Measurements from ENCODE around the gene CRYAB.
"Not testable (repeated sequence)": the region's sequence is repeated elsewhere in the genome, so short reads cannot be mapped to it uniquely, and the experiment has no call there.

CRYAB gene

DNA sequence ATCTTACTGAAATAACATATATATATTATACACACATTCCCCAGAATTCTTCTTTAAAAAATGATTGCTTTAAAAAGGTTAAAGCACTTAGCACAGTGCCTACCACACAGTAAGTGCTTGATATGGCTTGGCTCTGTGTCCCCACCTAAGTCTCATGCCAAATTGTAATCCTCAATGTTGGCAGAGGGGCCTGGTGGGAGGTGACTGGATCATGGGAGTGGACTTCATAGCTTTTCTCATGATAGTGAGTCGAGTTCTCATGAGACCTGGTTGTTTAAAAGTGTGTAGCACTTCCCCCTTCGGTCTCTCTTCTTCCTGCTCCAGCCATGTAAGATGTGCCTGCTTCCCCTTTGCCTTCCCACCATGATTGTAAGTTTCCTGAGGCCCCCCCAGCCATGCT lies 6.2 kb downstream of the CRYAB start:
- no peak for DNase-seq

DNA sequence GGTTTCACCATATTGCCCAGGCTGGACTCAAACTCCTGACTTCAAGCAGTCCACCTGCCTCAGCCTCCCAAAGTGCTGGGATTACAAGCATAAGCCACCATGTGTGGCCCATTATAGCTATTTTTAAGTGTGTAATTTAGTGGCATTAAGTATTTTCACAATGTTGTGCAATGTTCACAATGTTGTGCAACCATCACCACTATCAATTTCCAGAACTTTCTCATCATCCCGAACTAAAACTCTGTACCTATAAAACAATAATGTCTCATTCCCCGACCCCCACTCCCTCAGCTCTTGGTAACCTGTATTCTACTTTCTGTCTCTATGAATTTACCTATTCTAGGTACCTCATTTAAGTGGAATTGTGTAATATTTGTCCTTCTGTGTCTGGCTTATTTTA lies 24.7 kb downstream of the CRYAB start:
- DNase-seq = no peak

DNA sequence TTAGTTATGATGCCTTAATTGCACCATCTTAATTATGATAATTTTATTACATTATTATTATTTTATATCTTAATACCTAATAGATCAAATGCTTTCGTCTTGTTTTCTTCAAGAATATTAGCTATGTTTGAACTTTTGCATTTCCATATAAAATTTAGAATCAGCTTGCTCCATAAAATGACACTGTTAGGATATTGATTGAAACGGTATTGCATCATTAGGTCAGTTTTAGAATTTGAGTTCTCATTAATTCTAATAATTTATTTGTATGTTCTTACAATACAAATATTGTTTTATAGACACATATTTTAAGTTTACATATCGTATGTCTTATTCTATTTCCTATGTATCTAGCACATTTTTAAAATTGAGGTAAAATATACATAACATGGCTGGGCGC lies 25.5 kb downstream of the CRYAB start:
- no peak for DNase-seq

DNA sequence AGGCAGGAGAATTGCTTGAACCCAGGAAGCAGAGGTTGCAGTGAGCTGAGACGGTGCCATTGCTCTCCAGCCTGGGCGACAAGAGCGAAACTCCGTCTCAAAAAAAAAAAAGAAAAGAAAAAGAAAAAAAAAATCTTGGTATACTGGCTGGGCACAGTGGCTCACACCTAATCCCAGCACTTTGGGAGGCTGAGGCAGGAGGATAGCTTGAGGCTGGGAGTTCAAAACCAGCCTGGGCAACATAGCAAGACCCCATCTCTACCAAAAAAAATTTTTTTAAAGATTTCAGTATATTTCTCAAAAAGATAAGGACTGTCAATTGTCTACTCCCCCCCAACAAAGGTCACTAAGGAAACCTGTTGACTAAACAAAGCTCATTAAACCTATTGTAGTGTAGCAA lies 26.5 kb downstream of the CRYAB start:
- DNase-seq = not testable (repeated sequence)

DNA sequence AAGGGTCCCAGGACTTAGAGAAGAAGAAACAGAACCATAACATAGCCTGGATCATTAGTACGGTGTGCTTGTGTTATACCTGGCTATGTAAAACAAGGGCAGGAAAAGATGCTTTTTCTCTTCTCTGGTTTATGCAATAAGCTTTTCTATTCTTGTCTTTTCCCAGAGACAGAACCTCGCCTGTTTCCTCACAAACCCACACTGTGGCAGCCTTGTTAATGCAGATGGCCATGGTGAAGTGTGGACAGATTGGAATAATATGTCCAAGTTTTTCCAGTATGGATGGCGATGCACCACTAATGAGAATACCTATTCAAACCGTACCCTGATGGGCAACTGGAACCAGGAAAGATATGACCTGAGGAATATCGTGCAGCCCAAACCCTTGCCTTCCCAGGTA lies 29.4 kb downstream of the CRYAB start:
- DNase-seq = no peak

DNA sequence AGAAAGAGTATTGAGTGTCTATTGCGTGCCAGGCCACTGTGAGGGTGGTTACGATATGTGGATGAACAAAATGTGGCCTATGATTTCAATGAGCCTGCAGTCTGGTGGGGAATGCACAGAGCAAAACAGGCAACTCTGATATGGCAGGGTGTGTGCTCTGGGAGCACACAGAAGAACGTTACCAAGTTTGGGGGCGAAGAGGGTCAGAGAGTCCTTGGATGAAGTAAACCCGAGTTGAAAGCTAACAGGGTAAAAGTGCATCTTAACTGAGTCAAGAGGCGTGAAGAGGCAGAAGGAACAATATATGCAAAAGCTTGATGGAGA lies 32.0 kb downstream of the CRYAB start:
- no peak for DNase-seq

DNA sequence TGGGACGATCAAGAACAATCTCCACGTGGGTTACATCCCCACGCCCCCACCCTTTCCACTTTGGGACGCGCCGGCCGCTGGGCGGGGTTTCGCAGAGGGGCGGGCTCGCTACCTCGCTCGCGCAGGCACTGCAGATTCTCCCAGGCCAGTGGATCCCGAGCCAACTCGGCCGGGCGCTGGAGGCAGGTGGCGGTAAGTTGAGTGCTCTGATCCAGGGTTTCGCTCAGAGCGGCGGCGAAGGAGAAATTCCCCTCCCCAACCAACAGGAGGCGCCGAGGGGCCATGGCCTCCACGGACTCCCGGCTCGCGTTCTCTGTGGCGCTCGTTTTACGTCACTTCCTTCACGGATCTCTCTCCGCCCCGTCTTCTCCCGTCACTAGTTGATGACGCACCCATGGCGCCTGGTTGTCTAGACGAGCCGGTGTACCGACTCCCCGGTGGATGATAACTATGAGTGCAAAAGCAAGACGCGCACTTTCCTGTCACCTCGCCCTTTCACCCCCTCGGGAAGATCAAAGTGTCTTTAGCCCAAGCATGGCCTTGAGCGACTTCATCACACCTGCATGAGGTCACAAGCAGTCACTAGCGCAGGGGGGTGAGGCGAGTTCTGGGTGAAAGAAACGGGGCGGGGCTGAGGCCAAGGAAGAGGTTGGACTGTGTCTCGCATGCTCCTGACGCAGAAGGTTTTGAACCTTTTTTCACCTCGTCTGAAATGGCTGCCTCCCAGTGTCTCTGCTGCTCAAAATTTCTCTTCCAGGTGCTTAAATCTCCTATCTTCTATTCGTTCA lies 32.5 kb downstream of the CRYAB start, which contains the start of the genes CFAP68 and FDXACB1:
Gene CFAP68 (plus strand): TSS at position 693 of the 788 bp plus-strand sequence. CDS start 20 bp downstream, at position 713.
Gene FDXACB1 (minus strand): TSS at position 317 of the 788 bp plus-strand sequence. CDS start 33 bp downstream, at position 284.
- peak; percentile 89 for DNase-seq

DNA sequence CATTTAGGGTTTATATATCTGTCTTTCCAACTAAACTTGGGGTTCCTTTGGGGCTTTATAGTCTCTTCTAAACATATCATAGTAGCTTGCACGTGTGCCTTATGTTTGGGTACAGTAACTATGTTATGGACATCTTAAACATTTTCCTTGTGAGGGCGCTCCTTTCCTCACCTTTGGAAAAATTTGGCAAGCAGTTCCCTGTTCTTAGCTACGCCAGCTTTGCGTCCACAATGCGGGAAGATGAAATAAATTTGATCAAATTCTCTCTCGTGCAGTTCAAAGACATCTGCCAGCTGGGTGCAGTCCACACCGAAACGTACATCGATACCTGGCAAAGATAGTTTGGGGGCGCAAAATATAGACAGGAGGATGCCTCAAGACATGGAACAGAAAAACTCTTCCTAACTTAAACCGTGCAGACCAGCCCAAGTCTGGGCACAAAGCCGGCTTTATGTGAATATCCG lies 33.2 kb downstream of the CRYAB start:
- no peak for DNase-seq

DNA sequence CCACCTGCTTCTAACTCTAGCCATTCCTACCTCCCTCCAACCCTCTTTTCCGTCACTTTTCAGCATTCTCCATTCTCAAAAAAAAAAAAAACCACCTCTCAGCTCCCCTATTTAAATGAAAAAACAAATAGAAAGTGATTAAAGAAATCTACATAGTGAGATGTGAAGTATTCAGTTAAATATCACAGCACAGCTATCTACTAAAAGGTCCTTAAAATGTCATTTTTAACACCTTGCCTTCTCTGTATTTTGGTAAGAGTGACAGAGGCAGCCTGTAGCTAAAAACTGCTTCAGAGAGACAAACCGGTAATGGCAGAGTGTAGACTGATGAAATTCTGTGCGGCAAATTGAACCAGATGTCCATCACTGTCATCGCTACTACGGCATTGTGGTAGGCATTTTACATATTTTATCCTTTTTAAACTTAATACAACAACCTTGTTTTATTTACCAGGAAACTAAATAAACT lies 39.8 kb downstream of the CRYAB start:
- no peak for DNase-seq

DNA sequence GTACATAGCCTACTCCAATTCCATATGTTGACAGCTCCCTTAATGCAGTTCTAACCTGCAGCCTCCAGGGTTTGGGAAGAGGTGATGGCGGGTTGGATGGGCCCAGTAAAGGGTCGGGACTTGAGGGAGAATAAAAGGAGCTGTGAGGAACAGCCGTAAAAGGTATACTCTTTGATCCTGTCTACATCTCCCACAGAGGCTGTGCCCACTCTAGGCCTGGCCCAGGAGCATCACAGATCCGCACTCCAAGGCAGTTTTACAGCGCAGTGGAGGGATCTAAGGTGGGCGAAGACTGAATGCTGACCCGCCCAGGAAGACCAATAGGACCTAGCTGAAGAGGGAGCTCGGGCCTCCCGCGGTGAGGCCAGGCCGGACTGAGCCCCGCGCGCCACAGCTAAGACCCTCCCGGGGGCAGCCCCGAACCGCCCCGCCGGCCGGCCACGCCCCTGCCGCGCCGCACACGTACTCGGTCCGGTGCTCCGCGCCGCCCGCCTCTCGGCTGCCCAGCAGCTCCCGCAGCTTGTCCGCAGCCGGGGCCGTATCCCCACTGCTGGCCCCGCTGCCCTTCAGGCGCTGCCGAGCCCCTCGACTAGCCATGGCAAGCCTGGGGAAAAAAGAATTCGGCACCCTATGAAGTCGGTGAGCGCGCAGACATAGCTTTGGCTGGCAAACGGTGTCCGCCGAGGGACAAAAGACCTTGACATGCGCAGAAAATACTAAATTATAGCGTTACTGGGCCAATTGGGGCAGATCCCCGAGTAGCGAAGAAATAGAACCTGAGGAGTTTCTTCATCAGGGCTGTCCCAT lies 40.5 kb downstream of the CRYAB start, which contains the start of gene ALG9:
Gene ALG9 (minus strand): TSS at position 696 of the 807 bp plus-strand sequence. CDS start 99 bp downstream, at position 597.
- peak; percentile 94 for DNase-seq

DNA sequence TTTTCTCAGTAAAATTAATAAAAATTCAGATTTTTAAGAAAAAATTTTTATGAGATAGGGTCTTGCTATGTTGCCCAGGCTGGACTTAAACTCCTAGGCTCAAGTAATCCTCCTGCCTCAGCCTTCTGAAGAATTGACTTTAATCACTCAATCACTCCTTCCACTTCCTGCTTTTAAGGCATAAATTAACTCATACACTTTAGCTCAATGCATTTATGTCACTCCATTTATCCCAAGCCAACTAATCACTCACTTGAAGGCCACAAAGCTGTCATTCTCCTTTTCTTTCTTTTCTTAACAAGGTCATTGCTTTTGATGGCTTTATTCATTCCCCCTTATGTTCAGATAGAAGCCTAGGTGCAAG lies 41.1 kb downstream of the CRYAB start:
- no peak for DNase-seq

DNA sequence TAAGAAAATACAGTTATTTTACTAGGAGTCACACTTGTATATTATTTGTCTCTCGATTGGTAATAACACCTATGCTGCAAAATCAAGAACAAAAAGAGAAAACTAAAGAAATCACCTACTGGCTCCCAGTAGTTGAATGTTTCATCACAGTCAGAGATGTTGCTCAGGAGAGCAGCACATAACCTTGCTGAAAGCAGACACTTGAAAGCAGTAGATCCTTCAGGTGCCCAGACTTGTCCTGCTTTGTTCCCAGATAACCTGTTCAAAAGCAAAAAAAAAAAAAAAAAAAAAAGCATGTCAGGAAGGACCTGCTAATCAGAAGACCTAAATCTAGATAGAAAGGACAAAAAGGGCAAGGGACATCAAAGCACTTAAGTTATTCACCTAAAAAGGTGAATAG lies 41.5 kb downstream of the CRYAB start:
- no peak for DNase-seq

DNA sequence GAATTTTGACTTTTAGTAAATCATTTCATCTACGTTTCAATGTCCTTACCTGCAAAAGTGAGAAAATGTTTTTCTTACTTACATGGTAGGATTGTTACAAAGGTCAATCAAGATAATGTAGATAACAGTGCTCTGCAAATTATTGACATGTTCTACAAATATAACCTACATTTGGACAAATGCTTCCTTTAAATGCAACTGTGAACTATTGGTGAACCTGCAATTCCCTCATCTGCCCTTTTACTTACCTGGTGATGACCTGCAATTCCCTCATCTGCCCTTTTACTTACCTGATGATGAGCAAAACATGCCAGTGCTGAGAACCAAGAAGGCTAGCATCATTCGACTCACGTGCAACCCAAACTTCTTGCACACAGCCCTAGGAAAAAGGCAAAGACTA lies 51.3 kb downstream of the CRYAB start:
- no peak for DNase-seq

All from stimulated activated CD4-positive, alpha-beta T cell treated with anti-CD3 and anti-CD28 coated beads, Interleukin-4, amount 100 ng/mL, for 1 hour (primary cell).